GM12878 (cell line): ENCODE data around the gene SOX6. TPM values are rescaled to one million over a fixed set of nuclear protein-coding genes. Genes with fewer than 3 reads are reported as not detected.

ENCODE experiments used
- ATAC-seq: fragments of 200-7000 bp; cut with Tn5 transposase; 3 replicates; pipeline ENCODE4 v1.9.1; 2020; ENCODE audit warnings: mild to moderate bottlenecking, moderate library complexity
- BruUV-seq: library from RNA; stranded (reverse); fragments of 400-500 nt; replicated peaks from 2 replicates; lab custom pipeline; 2021; lab: Mats Ljungman, UMichigan
- CTCF ChIA-PET: fragments of 300-600 bp; sonication (Branson Sonifier 250); formaldehyde crosslinking; extraction: SDS; loops from one replicate; lab custom pipeline; 2021; ENCODE audit warnings: inconsistent platforms; lab: Yijun Ruan, JAX
- POLR2A ChIA-PET: fragments of 350-600 bp; formaldehyde crosslinking; extraction: SDS; loops from one replicate; lab custom pipeline; 2021; ENCODE audit warnings: inconsistent platforms; lab: Charles Lee
- RAD21 ChIA-PET: fragments of 300-600 bp; sonication (Branson Sonifier 250); formaldehyde crosslinking; loops from one replicate; lab custom pipeline; 2023; ENCODE audit warnings: antibody characterized with exemption; ENCODE audit not compliant: unreplicated experiment; lab: Charles Lee
- SMC1A ChIA-PET: fragments of 300-600 bp; sonication (Branson Sonifier 250); formaldehyde crosslinking; loops from one replicate; lab custom pipeline; 2023; ENCODE audit not compliant: unreplicated experiment, uncharacterized antibody; lab: Charles Lee
- DNase-seq: peaks from one replicate; pipeline ENCODE4 v3.0.0-alpha.2; 2011; ENCODE audit warnings: low read depth, low spot score
- FAIRE-seq: peaks from 3 replicates; lab custom pipeline; 2011; peaks lifted over from hg19 to GRCh38; lab: Jason Lieb, UNC
- H2AFZ ChIP-seq: 2 replicates; pipeline ENCODE4 v1.6.0; 2011; ENCODE audit warnings: low read depth, low read length, control low read depth; ENCODE audit not compliant: control insufficient read depth
- H3K27ac ChIP-seq: 2 replicates; pipeline ENCODE4 v1.5.1; 2011; ENCODE audit warnings: control low read depth; ENCODE audit not compliant: control insufficient read depth, insufficient read depth
- H3K27me3 ChIP-seq, 2 experiments: replicated peaks in 1 of 2; 2 replicates each; pipeline versions ENCODE4 v1.6.0 to v1.6.1; 2011; ENCODE audit warnings: low read length in 1 of 2; ENCODE audit not compliant: control insufficient read depth in 2 of 2, insufficient read depth in 2 of 2
- H3K36me3 ChIP-seq, 2 experiments: 2 replicates each; pipeline ENCODE4 v1.5.1; 2011; ENCODE audit warnings: low read length in 1 of 2; ENCODE audit not compliant: control insufficient read depth in 2 of 2, insufficient read depth in 2 of 2
- H3K4me1 ChIP-seq: 2 replicates; pipeline ENCODE4 v1.6.1; 2011; ENCODE audit warnings: mild to moderate bottlenecking, low read length, moderate library complexity, mixed read lengths; ENCODE audit not compliant: control insufficient read depth, insufficient read depth
- H3K4me2 ChIP-seq: 2 replicates; pipeline ENCODE4 v1.6.0; 2011; ENCODE audit warnings: control low read depth; ENCODE audit not compliant: control insufficient read depth, insufficient read depth
- H3K4me3 ChIP-seq: fragments of 200-600 bp; sonication (generic); 2 replicates; pipeline ENCODE4 v1.5.1; 2016
- H3K79me2 ChIP-seq: 2 replicates; pipeline ENCODE4 v1.6.0; 2011; ENCODE audit warnings: low read length; ENCODE audit not compliant: control insufficient read depth, insufficient read depth
- H3K9ac ChIP-seq: 2 replicates; pipeline ENCODE4 v1.8.0; 2011; ENCODE audit warnings: low read length, control low read depth, mixed read lengths; ENCODE audit not compliant: control insufficient read depth, insufficient read depth
- H3K9me3 ChIP-seq: replicated peaks from 3 replicates; pipeline ENCODE4 v1.5.1; 2011; ENCODE audit warnings: mild to moderate bottlenecking, low read length; ENCODE audit not compliant: control insufficient read depth, insufficient read depth
- H4K20me1 ChIP-seq: 2 replicates; pipeline ENCODE4 v1.6.0; 2011; ENCODE audit not compliant: control insufficient read depth, insufficient read depth
- BACH1 ChIP-seq: fragments of 450-650 bp; IDR thresholded peaks from 2 replicates; pipeline ENCODE4 v1.6.1; 2017; ENCODE audit warnings: mild to moderate bottlenecking, borderline replicate concordance
- CREM ChIP-seq: IDR thresholded peaks from 2 replicates; pipeline ENCODE4 v1.6.1; 2014; ENCODE audit warnings: antibody characterized with exemption, low read depth
- HDAC2 ChIP-seq: fragments of 200-600 bp; sonication (generic); IDR thresholded peaks from 2 replicates; pipeline ENCODE4 v1.6.1; 2017
- MYC ChIP-seq: IDR thresholded peaks from 2 replicates; pipeline ENCODE4 v1.6.1; 2011; ENCODE audit warnings: mild to moderate bottlenecking, low read length, moderate library complexity, inconsistent platforms; ENCODE audit not compliant: insufficient read depth, insufficient replicate concordance, insufficient read length, severe bottlenecking
- NR2F1 ChIP-seq: fragments of 450-650 bp; conservative IDR thresholded peaks from 2 replicates; pipeline ENCODE4 v1.6.1; 2017; ENCODE audit warnings: mild to moderate bottlenecking
- POLR2AphosphoS2 ChIP-seq: IDR thresholded peaks from 2 replicates; pipeline ENCODE4 v1.6.1; 2011; ENCODE audit warnings: low read depth, mild to moderate bottlenecking, low read length, improper control_type of control experiment, moderate library complexity
- RB1 ChIP-seq: fragments of 450-650 bp; formaldehyde crosslinking; IDR thresholded peaks from 2 replicates; pipeline ENCODE4 v1.6.1; 2017; ENCODE audit warnings: mild to moderate bottlenecking, borderline replicate concordance
- SIN3A ChIP-seq: IDR thresholded peaks from 2 replicates; pipeline ENCODE4 v1.6.1; 2012; ENCODE audit warnings: low read depth, low read length, improper control_type of control experiment
- TARDBP ChIP-seq: IDR thresholded peaks from 2 replicates; pipeline ENCODE4 v1.6.1; 2016; ENCODE audit warnings: borderline replicate concordance
- in situ Hi-C: fragments of 300-500 bp; cut with MboI; formaldehyde crosslinking; loops from 9 replicates; pipeline ENCODE4 v1.14.3; 2018; ENCODE audit warnings: mixed read lengths
- intact Hi-C: fragments of 100-400 bp; cut with micrococcal nuclease; formaldehyde crosslinking; loops from one replicate; pipeline ENCODE4 v1.14.2; 2022; ENCODE audit not compliant: unreplicated experiment
- polyA plus RNA-seq, 11 experiments: library from polyadenylated mRNA; depleted of rRNA in 4 of 11; unstranded in 6 of 11; stranded (reverse) in 5 of 11; fragments of >200 nt; fragmentation: Nextera tagmentation in 4 of 11; fragmentation: Illumina TruSeq in 1 of 11; extraction: Ambion mirVana in 4 of 11; extraction: Trizol in 1 of 11; gene quantifications; 1 replicate in 1 of 11; 2 replicates in 10 of 11; pipeline versions ENCODE4 v1.2.1 to v1.2.3, GENCODE V29; 2011 to 2016; ENCODE audit warnings: inconsistent platforms in 2 of 11, missing spikeins in 2 of 11, low read depth in 1 of 11
- total RNA-seq, 4 experiments: library from RNA; depleted of rRNA in 3 of 4; stranded (reverse); fragments of >200 nt in 3 of 4; fragmentation: Illumina TruSeq in 1 of 4; extraction: Trizol in 1 of 4; gene quantifications; 2 replicates each; pipeline versions ENCODE4 v1.2.1 to v1.2.3, GENCODE V29; 2013 to 2021
- TF ChIP-seq, protein P1 (sequence below), 3 experiments: IDR thresholded peaks in 2 of 3; conservative IDR thresholded peaks in 1 of 3; 2 replicates each; pipeline ENCODE4 v1.5.1; 2011; ENCODE audit warnings: low read depth in 3 of 3, low read length in 3 of 3, mild to moderate bottlenecking in 3 of 3, control low read depth in 2 of 3, moderate library complexity in 2 of 3, inconsistent platforms in 1 of 3, mixed read lengths in 1 of 3; ENCODE audit not compliant: control insufficient read depth in 2 of 3, insufficient read depth in 1 of 3; ENCODE audit errors: extremely low read depth in 1 of 3
- TF ChIP-seq, protein P2 (sequence below): IDR thresholded peaks from 2 replicates; pipeline ENCODE4 v1.6.1; 2012; ENCODE audit warnings: low read depth, low read length, improper control_type of control experiment
- TF ChIP-seq, protein P3 (sequence below): fragments of 450-650 bp; formaldehyde crosslinking; IDR thresholded peaks from 2 replicates; pipeline ENCODE4 v1.4.0; 2022; ENCODE audit warnings: mild to moderate bottlenecking, moderate library complexity
- TF ChIP-seq, protein P4 (sequence below): fragments of 150-350 bp; IDR thresholded peaks from 2 replicates; pipeline ENCODE4 v1.6.1; 2016; ENCODE audit warnings: low read depth, low read length

Gene SOX6
- total and polyA plus RNA-seq, 10 of the 15 experiments (the other 5 are each of a cell fraction or from before 2014, with no cell fraction given): 0.03 to 0.71 (median 0.29) TPM; not detected in 4

DNA sequence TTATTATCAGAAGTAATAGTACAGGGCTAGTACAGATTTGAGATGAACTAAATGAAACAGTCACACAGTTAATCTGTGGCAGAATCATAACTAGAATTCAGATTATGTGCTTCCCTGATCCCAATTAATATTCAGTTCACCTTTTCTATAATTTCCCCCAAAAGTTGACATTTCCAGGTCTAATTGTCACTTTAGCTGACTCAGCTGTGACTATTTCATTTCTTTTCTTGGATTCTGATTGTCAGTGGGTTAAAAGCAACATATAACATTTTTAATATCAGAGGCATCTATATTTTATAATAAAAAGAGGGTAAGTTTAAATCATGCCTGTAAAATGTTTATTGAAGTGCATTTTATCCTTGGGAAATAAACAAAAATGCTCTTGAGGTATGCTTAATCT, 28.8 kb upstream of the SOX6 start:
- H4K20me1 ChIP-seq: no peaks in the 10 kb centered on the region
- CTCF ChIA-PET: interaction anchor here (0.8 kb wide), 1 partner anchor 22 kb away, joined by 3 read pairs; no protein-coding TSS in a partner anchor
- H3K4me3 ChIP-seq: no peak overlapping the region
- DNase-seq: no peak
- H3K27ac ChIP-seq: no peak overlapping the region
- intact Hi-C loops: no loop called here
- RAD21 ChIA-PET: no interaction called here
- POLR2A ChIA-PET: no interaction called here
- H3K27me3 ChIP-seq: no peaks in the 10 kb centered on the region
- BruUV-seq: no TSS peak
- H3K4me2 ChIP-seq: no peak overlapping the region
- no peak for TF ChIP-seq SIN3A
- TF ChIP-seq TARDBP: no peak
- TF ChIP-seq, protein P1, sequence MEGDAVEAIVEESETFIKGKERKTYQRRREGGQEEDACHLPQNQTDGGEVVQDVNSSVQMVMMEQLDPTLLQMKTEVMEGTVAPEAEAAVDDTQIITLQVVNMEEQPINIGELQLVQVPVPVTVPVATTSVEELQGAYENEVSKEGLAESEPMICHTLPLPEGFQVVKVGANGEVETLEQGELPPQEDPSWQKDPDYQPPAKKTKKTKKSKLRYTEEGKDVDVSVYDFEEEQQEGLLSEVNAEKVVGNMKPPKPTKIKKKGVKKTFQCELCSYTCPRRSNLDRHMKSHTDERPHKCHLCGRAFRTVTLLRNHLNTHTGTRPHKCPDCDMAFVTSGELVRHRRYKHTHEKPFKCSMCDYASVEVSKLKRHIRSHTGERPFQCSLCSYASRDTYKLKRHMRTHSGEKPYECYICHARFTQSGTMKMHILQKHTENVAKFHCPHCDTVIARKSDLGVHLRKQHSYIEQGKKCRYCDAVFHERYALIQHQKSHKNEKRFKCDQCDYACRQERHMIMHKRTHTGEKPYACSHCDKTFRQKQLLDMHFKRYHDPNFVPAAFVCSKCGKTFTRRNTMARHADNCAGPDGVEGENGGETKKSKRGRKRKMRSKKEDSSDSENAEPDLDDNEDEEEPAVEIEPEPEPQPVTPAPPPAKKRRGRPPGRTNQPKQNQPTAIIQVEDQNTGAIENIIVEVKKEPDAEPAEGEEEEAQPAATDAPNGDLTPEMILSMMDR (IDR thresholded peaks at IDR 0.05 in 2 of 3, conservative IDR thresholded peaks at IDR 0.05 in 1 of 3; ENCODE audit: control insufficient read depth in 2 of 3, extremely low read depth in 1 of 3, insufficient read depth in 1 of 3, low read depth in 3 of 3, low read length in 3 of 3): no peak
- TF ChIP-seq POLR2AphosphoS2: no peak
- TF ChIP-seq MYC: no peak
- no peak for TF ChIP-seq RB1
- TF ChIP-seq BACH1: no peak
- TF ChIP-seq, protein P2, sequence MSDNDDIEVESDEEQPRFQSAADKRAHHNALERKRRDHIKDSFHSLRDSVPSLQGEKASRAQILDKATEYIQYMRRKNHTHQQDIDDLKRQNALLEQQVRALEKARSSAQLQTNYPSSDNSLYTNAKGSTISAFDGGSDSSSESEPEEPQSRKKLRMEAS: no peak
- no peak for TF ChIP-seq HDAC2
- TF ChIP-seq, protein P3, sequence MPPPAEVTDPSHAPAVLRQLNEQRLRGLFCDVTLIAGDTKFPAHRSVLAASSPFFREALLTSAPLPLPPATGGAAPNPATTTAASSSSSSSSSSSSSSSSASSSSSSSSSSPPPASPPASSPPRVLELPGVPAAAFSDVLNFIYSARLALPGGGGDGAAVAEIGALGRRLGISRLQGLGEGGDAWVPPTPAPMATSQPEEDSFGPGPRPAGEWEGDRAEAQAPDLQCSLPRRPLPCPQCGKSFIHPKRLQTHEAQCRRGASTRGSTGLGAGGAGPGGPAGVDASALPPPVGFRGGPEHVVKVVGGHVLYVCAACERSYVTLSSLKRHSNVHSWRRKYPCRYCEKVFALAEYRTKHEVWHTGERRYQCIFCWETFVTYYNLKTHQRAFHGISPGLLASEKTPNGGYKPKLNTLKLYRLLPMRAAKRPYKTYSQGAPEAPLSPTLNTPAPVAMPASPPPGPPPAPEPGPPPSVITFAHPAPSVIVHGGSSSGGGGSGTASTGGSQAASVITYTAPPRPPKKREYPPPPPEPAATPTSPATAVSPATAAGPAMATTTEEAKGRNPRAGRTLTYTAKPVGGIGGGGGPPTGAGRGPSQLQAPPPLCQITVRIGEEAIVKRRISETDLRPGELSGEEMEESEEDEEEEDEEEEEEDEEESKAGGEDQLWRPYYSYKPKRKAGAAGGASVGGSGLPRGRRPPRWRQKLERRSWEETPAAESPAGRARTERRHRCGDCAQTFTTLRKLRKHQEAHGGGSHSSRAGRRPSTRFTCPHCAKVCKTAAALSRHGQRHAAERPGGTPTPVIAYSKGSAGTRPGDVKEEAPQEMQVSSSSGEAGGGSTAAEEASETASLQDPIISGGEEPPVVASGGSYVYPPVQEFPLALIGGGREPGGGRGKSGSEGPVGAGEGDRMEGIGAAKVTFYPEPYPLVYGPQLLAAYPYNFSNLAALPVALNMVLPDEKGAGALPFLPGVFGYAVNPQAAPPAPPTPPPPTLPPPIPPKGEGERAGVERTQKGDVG (CRISPR knock-in tag): no peak
- TF ChIP-seq, protein P4, sequence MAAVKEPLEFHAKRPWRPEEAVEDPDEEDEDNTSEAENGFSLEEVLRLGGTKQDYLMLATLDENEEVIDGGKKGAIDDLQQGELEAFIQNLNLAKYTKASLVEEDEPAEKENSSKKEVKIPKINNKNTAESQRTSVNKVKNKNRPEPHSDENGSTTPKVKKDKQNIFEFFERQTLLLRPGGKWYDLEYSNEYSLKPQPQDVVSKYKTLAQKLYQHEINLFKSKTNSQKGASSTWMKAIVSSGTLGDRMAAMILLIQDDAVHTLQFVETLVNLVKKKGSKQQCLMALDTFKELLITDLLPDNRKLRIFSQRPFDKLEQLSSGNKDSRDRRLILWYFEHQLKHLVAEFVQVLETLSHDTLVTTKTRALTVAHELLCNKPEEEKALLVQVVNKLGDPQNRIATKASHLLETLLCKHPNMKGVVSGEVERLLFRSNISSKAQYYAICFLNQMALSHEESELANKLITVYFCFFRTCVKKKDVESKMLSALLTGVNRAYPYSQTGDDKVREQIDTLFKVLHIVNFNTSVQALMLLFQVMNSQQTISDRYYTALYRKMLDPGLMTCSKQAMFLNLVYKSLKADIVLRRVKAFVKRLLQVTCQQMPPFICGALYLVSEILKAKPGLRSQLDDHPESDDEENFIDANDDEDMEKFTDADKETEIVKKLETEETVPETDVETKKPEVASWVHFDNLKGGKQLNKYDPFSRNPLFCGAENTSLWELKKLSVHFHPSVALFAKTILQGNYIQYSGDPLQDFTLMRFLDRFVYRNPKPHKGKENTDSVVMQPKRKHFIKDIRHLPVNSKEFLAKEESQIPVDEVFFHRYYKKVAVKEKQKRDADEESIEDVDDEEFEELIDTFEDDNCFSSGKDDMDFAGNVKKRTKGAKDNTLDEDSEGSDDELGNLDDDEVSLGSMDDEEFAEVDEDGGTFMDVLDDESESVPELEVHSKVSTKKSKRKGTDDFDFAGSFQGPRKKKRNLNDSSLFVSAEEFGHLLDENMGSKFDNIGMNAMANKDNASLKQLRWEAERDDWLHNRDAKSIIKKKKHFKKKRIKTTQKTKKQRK: no peak
- no peak for TF ChIP-seq NR2F1
- TF ChIP-seq CREM: no peak
- TF ChIP-seq, all 136 proteins: peak for 0
- FAIRE-seq (no peak), ATAC-seq (no peak)
- no peak overlapping the region for H3K9ac ChIP-seq
- in situ Hi-C loops: no loop called here
- no peaks in the 10 kb centered on the region for H3K36me3 ChIP-seq
- no peaks in the 10 kb centered on the region for H3K4me1 ChIP-seq
- H2AFZ ChIP-seq: no peak overlapping the region
- SMC1A ChIA-PET: no interaction called here
- no peaks in the 10 kb centered on the region for H3K79me2 ChIP-seq
- H3K9me3 ChIP-seq: no peaks in the 10 kb centered on the region
